Mesothelial cell of epicardium (in vitro differentiated cells): ENCODE measurements around the gene OR52N4. TPM values are rescaled to one million over a fixed set of nuclear protein-coding genes. Genes with fewer than 3 reads are reported as not detected.

Source experiments
- DNase-seq, 2 experiments: peaks; one replicate each; pipeline ENCODE4 v3.0.0; 2021; ENCODE audit warnings: low spot score in 2 of 2; ENCODE audit not compliant: unreplicated experiment in 2 of 2
- H3K27ac Mint-ChIP-seq: 2 replicates; pipeline ENCODE4 v1.8.0; 2021; ENCODE audit warnings: mixed read lengths
- H3K27me3 Mint-ChIP-seq: 2 replicates; pipeline ENCODE4 v1.8.0; 2021; ENCODE audit warnings: low read depth, mixed read lengths
- H3K36me3 Mint-ChIP-seq: 2 replicates; pipeline ENCODE4 v1.8.0; 2021; ENCODE audit warnings: mixed read lengths
- H3K4me1 Mint-ChIP-seq: 2 replicates; pipeline ENCODE4 v1.8.0; 2021; ENCODE audit warnings: mixed read lengths
- H3K4me3 Mint-ChIP-seq: 2 replicates; pipeline ENCODE4 v1.8.0; 2021; ENCODE audit warnings: mild to moderate bottlenecking, moderate library complexity, mixed read lengths
- H3K9me3 Mint-ChIP-seq: 2 replicates; pipeline ENCODE4 v1.8.0; 2021; ENCODE audit warnings: mixed read lengths
- CTCF ChIP-seq: fragments of 200-600 bp; sonication (generic); IDR thresholded peaks from one replicate; pipeline ENCODE4 v1.5.0; 2021; ENCODE audit warnings: antibody characterized with exemption; ENCODE audit not compliant: unreplicated experiment
- total RNA-seq: library from RNA; stranded (reverse); gene quantifications from 3 replicates; pipeline ENCODE4 v1.2.1, GENCODE V29; 2021

OR52N4 gene
- total RNA-seq, 1 donor from 2014 or later: not detected

- TF ChIP-seq CTCF: no peak
- Mint-ChIP-seq H3K9me3 (no peaks in the 10 kb centered on the region), H3K36me3 (no peaks in the 10 kb centered on the region), H3K4me3 (no peak within 1 kb of the TSS), H3K4me1 (no peaks in the 10 kb centered on the region), H3K27ac (no peak within 1 kb of the TSS), H3K27me3 (peaks cover under 1% of the 10 kb centered on the region)
- DNase-seq: no peak
These were observed 29.2 kb downstream of the OR52N4 start, which contains the start of gene OR52N5 for GRCh38 chr11:5783255-5783654. Gene OR52N5 (minus strand): TSS chr11:5783355. CDS start chr11:5778634, 4,721 bp downstream.

GRCh38 chr11:5791165-5791564, 37.1 kb downstream of the OR52N4 start, which contains the start of gene OR52N1:
Gene OR52N1 (minus strand): TSS chr11:5791265. CDS start chr11:5788816, 2,449 bp downstream.
- DNase-seq: no peak
- no peak for TF ChIP-seq CTCF
- Mint-ChIP-seq H3K27me3 (peaks cover 4% of the 10 kb centered on the region), H3K4me3 (no peak within 1 kb of the TSS), H3K36me3 (no peaks in the 10 kb centered on the region), H3K9me3 (peaks cover 5% of the 10 kb centered on the region), H3K27ac (no peak within 1 kb of the TSS), H3K4me1 (no peaks in the 10 kb centered on the region)

- no peak overlapping the region for H3K4me3 Mint-ChIP-seq
- peaks cover 5% of the 10 kb centered on the region for H3K9me3 Mint-ChIP-seq
- no peaks in the 10 kb centered on the region for H3K36me3 Mint-ChIP-seq
- peaks cover 4% of the 10 kb centered on the region for H3K27me3 Mint-ChIP-seq
- no peak for TF ChIP-seq CTCF
- DNase-seq: no peak
- H3K4me1 Mint-ChIP-seq: peaks cover 2% of the 10 kb centered on the region
- no peak overlapping the region for H3K27ac Mint-ChIP-seq
These were observed 42.5 kb downstream of the OR52N4 start for GRCh38 chr11:5796541-5796940.

GRCh38 chr11:5803982-5804381, 49.9 kb downstream of the OR52N4 start:
- H3K4me3 Mint-ChIP-seq: no peak overlapping the region
- no peak for TF ChIP-seq CTCF
- H3K27ac Mint-ChIP-seq: no peak overlapping the region
- peaks cover 5% of the 10 kb centered on the region for H3K4me1 Mint-ChIP-seq
- peaks cover 15% of the 10 kb centered on the region for H3K9me3 Mint-ChIP-seq
- H3K27me3 Mint-ChIP-seq: peaks cover 3% of the 10 kb centered on the region
- no peaks in the 10 kb centered on the region for H3K36me3 Mint-ChIP-seq
- no peak for DNase-seq

Other genes with a start within 250 kb of the OR52N4 start
- gene UBQLN3, start 244.3 kb upstream of the OR52N4 start, total RNA-seq: 0.63 to 1.2 TPM (median 0.71 TPM) in 3 replicates
- 1.9 to 2.1 TPM (median 2.0 TPM) in 3 replicates for gene UBQLNL, start 237.5 kb upstream of the OR52N4 start, total RNA-seq
- 0.73 to 1.6 TPM (median 1.3 TPM) in 3 replicates for gene OR52H1, start 205.7 kb upstream of the OR52N4 start, total RNA-seq
- gene OR52B6, start 173.4 kb upstream of the OR52N4 start, total RNA-seq: not detected in 3 replicates
- gene TRIM6, start 157.6 kb upstream of the OR52N4 start, total RNA-seq: 13.4 to 14.6 TPM (median 14.0 TPM) in 3 replicates
- 5.0 to 7.1 TPM (median 5.1 TPM) in 3 replicates for gene TRIM34, start 129.2 kb upstream of the OR52N4 start, total RNA-seq
- gene TRIM5, start 69.2 kb upstream of the OR52N4 start, total RNA-seq: 67.0 to 74.0 TPM (median 68.5 TPM) in 3 replicates
- gene TRIM22, start 64.5 kb upstream of the OR52N4 start, total RNA-seq: 45.8 to 52.1 TPM (median 50.9 TPM) in 3 replicates
- gene OR56B1, start 17.8 kb upstream of the OR52N4 start, total RNA-seq: 0.11 TPM in 1 of 3 replicates, not detected in the others
- not detected in 3 replicates for gene OR52N5, start 29.1 kb downstream of the OR52N4 start, total RNA-seq
- gene OR52N1, start 37.0 kb downstream of the OR52N4 start, total RNA-seq: not detected in 3 replicates
- gene OR52N2, start 54.7 kb downstream of the OR52N4 start, total RNA-seq: not detected in 3 replicates
- gene OR52E6, start 87.7 kb downstream of the OR52N4 start, total RNA-seq: not detected in 3 replicates
- not detected in 3 replicates for gene OR52E8, start 103.4 kb downstream of the OR52N4 start, total RNA-seq
- not detected in 3 replicates for gene OR52E4, start 126.4 kb downstream of the OR52N4 start, total RNA-seq
- not detected in 3 replicates for gene OR52E5, start 139.0 kb downstream of the OR52N4 start, total RNA-seq
- not detected in 3 replicates for gene OR56A3, start 188.0 kb downstream of the OR52N4 start, total RNA-seq
- 0.31 TPM in 1 of 3 replicates, not detected in the others for gene OR56A5, start 214.3 kb downstream of the OR52N4 start, total RNA-seq
- not detected in 3 replicates for gene OR52L1, start 232.7 kb downstream of the OR52N4 start, total RNA-seq